NB4 (cell line): ENCODE measurements around the gene GRID1.

Experiments
- DNase-seq: peaks from one replicate; pipeline ENCODE4 v3.0.0; 2010; ENCODE audit warnings: low read depth
- H3K4me3 ChIP-seq: one replicate; pipeline ENCODE4 v1.5.1; 2011; ENCODE audit warnings: mild to moderate bottlenecking, low read depth, low read length, moderate library complexity
- MYC ChIP-seq: IDR thresholded peaks from 2 replicates; pipeline ENCODE4 v1.6.1; 2011; ENCODE audit warnings: low read depth, low read length
- POLR2A ChIP-seq: IDR thresholded peaks from 2 replicates; pipeline ENCODE4 v1.6.1; 2011; ENCODE audit warnings: mild to moderate bottlenecking; ENCODE audit not compliant: insufficient read length; ENCODE audit errors: extremely low read depth
- TF ChIP-seq, protein P1 (sequence below): IDR thresholded peaks from 2 replicates; pipeline ENCODE4 v1.6.1; 2011; ENCODE audit warnings: low read depth, low read length
- TF ChIP-seq, protein P2 (sequence below): IDR thresholded peaks from one replicate; pipeline ENCODE4 v1.5.1; 2012; ENCODE audit warnings: low read depth, low read length

GRID1 gene

DNA sequence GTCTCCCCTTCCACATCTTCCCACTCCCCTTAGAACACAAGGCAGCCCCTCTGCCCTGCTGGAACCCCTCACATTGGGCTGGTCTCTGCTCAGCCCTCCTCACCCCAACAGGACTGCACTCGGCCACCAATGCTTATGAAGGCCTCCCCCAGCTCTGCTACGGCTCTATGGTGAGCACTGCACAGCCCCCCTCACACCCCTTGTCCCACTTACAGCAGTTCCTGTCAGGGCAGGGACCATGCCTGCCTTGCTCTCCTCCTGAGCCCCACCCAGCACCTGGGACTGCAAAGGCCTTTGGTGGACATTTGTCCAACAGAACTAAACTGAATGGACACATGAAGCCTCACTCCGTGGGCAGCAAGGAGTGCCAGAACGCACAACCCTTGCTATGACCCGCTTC lies 171.9 kb downstream of the GRID1 start:
- TF ChIP-seq MYC (no peak), POLR2A (no peak)
- TF ChIP-seq, protein P1, sequence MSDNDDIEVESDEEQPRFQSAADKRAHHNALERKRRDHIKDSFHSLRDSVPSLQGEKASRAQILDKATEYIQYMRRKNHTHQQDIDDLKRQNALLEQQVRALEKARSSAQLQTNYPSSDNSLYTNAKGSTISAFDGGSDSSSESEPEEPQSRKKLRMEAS = no peak
- TF ChIP-seq, protein P2, sequence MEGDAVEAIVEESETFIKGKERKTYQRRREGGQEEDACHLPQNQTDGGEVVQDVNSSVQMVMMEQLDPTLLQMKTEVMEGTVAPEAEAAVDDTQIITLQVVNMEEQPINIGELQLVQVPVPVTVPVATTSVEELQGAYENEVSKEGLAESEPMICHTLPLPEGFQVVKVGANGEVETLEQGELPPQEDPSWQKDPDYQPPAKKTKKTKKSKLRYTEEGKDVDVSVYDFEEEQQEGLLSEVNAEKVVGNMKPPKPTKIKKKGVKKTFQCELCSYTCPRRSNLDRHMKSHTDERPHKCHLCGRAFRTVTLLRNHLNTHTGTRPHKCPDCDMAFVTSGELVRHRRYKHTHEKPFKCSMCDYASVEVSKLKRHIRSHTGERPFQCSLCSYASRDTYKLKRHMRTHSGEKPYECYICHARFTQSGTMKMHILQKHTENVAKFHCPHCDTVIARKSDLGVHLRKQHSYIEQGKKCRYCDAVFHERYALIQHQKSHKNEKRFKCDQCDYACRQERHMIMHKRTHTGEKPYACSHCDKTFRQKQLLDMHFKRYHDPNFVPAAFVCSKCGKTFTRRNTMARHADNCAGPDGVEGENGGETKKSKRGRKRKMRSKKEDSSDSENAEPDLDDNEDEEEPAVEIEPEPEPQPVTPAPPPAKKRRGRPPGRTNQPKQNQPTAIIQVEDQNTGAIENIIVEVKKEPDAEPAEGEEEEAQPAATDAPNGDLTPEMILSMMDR = no peak
- DNase-seq = no peak
- H3K4me3 ChIP-seq = no peak overlapping the region

GRCh38 chr10:86193841-86194240 lies 172.8 kb downstream of the GRID1 start:
- TF ChIP-seq, protein P2 = no peak
- no peak for TF ChIP-seq POLR2A
- no peak for TF ChIP-seq MYC
- TF ChIP-seq, protein P1 = no peak

GRCh38 chr10:86192691-86193090 lies 173.9 kb downstream of the GRID1 start:
- no peak overlapping the region for H3K4me3 ChIP-seq
- no peak for DNase-seq
- TF ChIP-seq, protein P2 = no peak
- no peak for TF ChIP-seq POLR2A
- TF ChIP-seq, protein P1 = no peak
- TF ChIP-seq MYC = no peak

More at GRCh38 chr10:86193841-86194240, 172.8 kb downstream of the GRID1 start:
- no peak for DNase-seq
- no peak overlapping the region for H3K4me3 ChIP-seq

- TF ChIP-seq, protein P2 = no peak
- no peak for TF ChIP-seq MYC
- no peak for TF ChIP-seq POLR2A
- TF ChIP-seq, protein P1 = no peak
- no peak overlapping the region for H3K4me3 ChIP-seq
- no peak for DNase-seq
Measured at GRCh38 chr10:86192147-86192546, 174.4 kb downstream of the GRID1 start.

DNA sequence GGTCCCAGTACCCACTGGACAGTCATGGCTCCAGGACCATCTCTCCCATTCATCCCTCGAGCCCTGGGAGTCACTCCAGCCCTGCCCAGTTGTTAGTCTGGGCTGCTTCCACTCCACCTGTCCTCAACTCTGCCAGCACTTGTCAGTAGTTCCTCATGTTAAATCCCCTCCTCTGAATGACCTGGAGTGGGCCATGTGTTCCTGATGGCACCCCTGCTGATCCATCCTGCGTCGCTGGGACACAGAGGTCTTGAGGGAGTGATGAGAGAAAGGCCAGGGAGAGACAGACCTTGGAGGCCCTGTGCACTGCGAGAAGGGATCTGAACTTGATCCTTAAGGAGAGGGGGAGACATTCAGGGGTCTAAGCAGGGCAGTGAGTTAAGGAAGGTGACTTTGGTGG lies 174.9 kb downstream of the GRID1 start:
- no peak for DNase-seq
- TF ChIP-seq, protein P2 = no peak
- TF ChIP-seq MYC = no peak
- TF ChIP-seq, protein P1 = no peak
- no peak for TF ChIP-seq POLR2A
- no peak overlapping the region for H3K4me3 ChIP-seq

- DNase-seq = no peak
- TF ChIP-seq POLR2A = no peak
- TF ChIP-seq, protein P1 = no peak
- TF ChIP-seq, protein P2 = no peak
- no peak for TF ChIP-seq MYC
- no peak overlapping the region for H3K4me3 ChIP-seq
Measured at GRCh38 chr10:86191166-86191565, 175.4 kb downstream of the GRID1 start.
